Ovary (tissue), 3 donors: ENCODE results near the gene CDH16.

Source experiments
- POLR2A ChIP-seq: fragments of 450-650 bp; IDR thresholded peaks from one replicate; pipeline ENCODE4 v1.6.1; 2017; ENCODE audit warnings: antibody characterized with exemption, mild to moderate bottlenecking, moderate library complexity
- TF ChIP-seq, protein P1 (sequence below), 3 donors: fragments of 450-650 bp in 2 of 3; fragments of 200-600 bp in 1 of 3; IDR thresholded peaks; one replicate each; pipeline versions ENCODE4 v1.5.1 to v1.8.0; 2016 to 2022; ENCODE audit warnings: antibody characterized with exemption in 3 of 3, mild to moderate bottlenecking in 1 of 3
- donor health status: DM: no; HTN: no; CAD: no.

GRCh38 chr16:66927918-66928649 lies 9.4 kb upstream of the CDH16 start:
- TF ChIP-seq POLR2A = no peak
- TF ChIP-seq, protein P1, sequence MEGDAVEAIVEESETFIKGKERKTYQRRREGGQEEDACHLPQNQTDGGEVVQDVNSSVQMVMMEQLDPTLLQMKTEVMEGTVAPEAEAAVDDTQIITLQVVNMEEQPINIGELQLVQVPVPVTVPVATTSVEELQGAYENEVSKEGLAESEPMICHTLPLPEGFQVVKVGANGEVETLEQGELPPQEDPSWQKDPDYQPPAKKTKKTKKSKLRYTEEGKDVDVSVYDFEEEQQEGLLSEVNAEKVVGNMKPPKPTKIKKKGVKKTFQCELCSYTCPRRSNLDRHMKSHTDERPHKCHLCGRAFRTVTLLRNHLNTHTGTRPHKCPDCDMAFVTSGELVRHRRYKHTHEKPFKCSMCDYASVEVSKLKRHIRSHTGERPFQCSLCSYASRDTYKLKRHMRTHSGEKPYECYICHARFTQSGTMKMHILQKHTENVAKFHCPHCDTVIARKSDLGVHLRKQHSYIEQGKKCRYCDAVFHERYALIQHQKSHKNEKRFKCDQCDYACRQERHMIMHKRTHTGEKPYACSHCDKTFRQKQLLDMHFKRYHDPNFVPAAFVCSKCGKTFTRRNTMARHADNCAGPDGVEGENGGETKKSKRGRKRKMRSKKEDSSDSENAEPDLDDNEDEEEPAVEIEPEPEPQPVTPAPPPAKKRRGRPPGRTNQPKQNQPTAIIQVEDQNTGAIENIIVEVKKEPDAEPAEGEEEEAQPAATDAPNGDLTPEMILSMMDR (IDR thresholded peaks at IDR 0.05) = no peak
